HL-60 (cell line): ENCODE results near the gene SLC8B1.

Source experiments
- REST ChIP-seq: IDR thresholded peaks from 2 replicates; pipeline ENCODE4 v1.6.1; 2012; ENCODE audit warnings: low read depth; ENCODE audit not compliant: insufficient replicate concordance
- TF ChIP-seq, protein P1 (sequence below): IDR thresholded peaks from one replicate; pipeline ENCODE4 v1.5.1; 2011; ENCODE audit warnings: low read length, control low read depth, inconsistent platforms; ENCODE audit not compliant: insufficient read depth

DNA sequence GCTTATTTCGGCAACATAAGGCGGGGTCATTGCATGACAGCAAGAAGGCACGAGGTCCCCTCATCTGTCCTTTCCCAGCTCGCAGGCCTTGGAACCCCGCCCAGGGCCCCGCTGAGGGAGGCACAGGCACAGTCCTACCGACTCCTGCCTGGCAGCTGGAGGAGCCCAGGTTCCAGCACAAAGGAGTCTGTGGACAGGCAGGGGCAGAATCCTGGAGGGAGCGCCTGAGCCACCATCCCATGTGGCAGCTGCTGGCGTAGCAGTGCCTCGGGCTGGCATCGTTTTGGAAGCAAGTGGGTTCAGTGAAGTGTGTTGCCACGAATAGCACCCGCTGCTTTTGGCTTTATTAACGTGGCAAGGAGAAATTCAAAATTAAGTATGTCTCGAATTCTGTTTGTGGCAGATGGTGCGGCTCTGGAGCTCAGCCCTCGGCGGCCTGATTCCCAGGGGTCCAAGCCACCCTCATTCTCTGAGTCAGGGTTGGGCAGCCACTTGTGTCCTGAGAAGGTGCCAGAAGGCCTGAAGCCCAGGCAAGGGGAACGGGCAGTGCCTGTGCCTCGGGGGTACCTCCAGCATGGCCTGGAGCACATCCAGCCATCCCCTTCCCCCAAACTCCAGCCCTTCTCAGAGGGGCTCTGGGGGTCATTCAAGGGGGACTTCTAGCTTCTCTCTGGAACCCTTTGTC, 35.9 kb downstream of the SLC8B1 start:
- TF ChIP-seq, protein P1, sequence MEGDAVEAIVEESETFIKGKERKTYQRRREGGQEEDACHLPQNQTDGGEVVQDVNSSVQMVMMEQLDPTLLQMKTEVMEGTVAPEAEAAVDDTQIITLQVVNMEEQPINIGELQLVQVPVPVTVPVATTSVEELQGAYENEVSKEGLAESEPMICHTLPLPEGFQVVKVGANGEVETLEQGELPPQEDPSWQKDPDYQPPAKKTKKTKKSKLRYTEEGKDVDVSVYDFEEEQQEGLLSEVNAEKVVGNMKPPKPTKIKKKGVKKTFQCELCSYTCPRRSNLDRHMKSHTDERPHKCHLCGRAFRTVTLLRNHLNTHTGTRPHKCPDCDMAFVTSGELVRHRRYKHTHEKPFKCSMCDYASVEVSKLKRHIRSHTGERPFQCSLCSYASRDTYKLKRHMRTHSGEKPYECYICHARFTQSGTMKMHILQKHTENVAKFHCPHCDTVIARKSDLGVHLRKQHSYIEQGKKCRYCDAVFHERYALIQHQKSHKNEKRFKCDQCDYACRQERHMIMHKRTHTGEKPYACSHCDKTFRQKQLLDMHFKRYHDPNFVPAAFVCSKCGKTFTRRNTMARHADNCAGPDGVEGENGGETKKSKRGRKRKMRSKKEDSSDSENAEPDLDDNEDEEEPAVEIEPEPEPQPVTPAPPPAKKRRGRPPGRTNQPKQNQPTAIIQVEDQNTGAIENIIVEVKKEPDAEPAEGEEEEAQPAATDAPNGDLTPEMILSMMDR = no peak
- TF ChIP-seq REST = no peak
